Lower leg skin (tissue), 3 donors: ENCODE measurements around the gene AUTS2.

Source experiments
- CTCF ChIP-seq, 3 donors: fragments of 450-650 bp; IDR thresholded peaks; one replicate each; pipeline ENCODE4 v1.5.1; 2016; ENCODE audit warnings: antibody characterized with exemption in 3 of 3, mild to moderate bottlenecking in 3 of 3, moderate library complexity in 2 of 3
- POLR2A ChIP-seq, 2 donors: fragments of 450-650 bp; IDR thresholded peaks; one replicate each; pipeline ENCODE4 v1.6.1; 2016 to 2017; ENCODE audit warnings: antibody characterized with exemption in 2 of 2, mild to moderate bottlenecking in 1 of 2, moderate library complexity in 1 of 2

GRCh38 chr7:70178211-70178610 is 579.9 kb downstream of the AUTS2 start:
- TF ChIP-seq CTCF (IDR thresholded peaks at IDR 0.05) (no peak), POLR2A (IDR thresholded peaks at IDR 0.05) (no peak)
